Stimulated activated CD4-positive, alpha-beta T cell treated with anti-CD3 and anti-CD28 coated beads, Interleukin-12 subunit alpha, Interleukin-12 subunit beta, amount 100 ng/mL, for 48 hours (primary cell): ENCODE results near the gene GIPC2.
A peak's percentile ranks its signal among the peaks of the same experiment; 100 is the strongest.

ENCODE experiments used
- DNase-seq, 3 donors: peaks; one replicate each; pipeline ENCODE4 v3.0.0-alpha.2; 2020; ENCODE audit warnings: low read depth in 2 of 3, low spot score in 1 of 3

Gene GIPC2

GRCh38 chr1:78143152-78143551 lies 97.4 kb downstream of the GIPC2 start:
- no peak for DNase-seq

GRCh38 chr1:78143673-78144072 lies 97.9 kb downstream of the GIPC2 start:
- no peak for DNase-seq

GRCh38 chr1:78145105-78145580 lies 99.4 kb downstream of the GIPC2 start:
- DNase-seq = peak in 2 of 3 donors; percentile 5 to 10

GRCh38 chr1:78146205-78146771 lies 100.5 kb downstream of the GIPC2 start:
- no peak for DNase-seq

- DNase-seq = no peak
Measured at GRCh38 chr1:78147031-78147430, 101.3 kb downstream of the GIPC2 start.

- DNase-seq = no peak
Measured at GRCh38 chr1:78153092-78153736, 107.4 kb downstream of the GIPC2 start.

- no peak for DNase-seq
Measured at GRCh38 chr1:78155121-78155520, 109.4 kb downstream of the GIPC2 start.

GRCh38 chr1:78156805-78157521 lies 111.2 kb downstream of the GIPC2 start:
- no peak for DNase-seq

- DNase-seq = no peak
Measured at GRCh38 chr1:78165816-78166215, 120.0 kb downstream of the GIPC2 start.

GRCh38 chr1:78168306-78168705 lies 122.5 kb downstream of the GIPC2 start:
- no peak for DNase-seq

- no peak for DNase-seq
Measured at GRCh38 chr1:78170859-78171258, 125.1 kb downstream of the GIPC2 start.

GRCh38 chr1:78171736-78172590 lies 126.2 kb downstream of the GIPC2 start:
- DNase-seq = no peak

GRCh38 chr1:78176448-78176847 lies 130.7 kb downstream of the GIPC2 start:
- no peak for DNase-seq

- DNase-seq = no peak
Measured at GRCh38 chr1:78177708-78178270, 132.0 kb downstream of the GIPC2 start.

GRCh38 chr1:78178816-78179215 lies 133.1 kb downstream of the GIPC2 start:
- no peak for DNase-seq

GRCh38 chr1:78184460-78185072 lies 138.8 kb downstream of the GIPC2 start:
- no peak for DNase-seq
